Measurements from ENCODE around the gene VARS2.
"Not testable (repeated sequence)": the region's sequence is repeated elsewhere in the genome, so short reads cannot be mapped to it uniquely, and the experiment has no call there.

VARS2 gene

GRCh38 chr6:30914076-30914853 is at the start of gene VARS2:
VARS2 (plus strand) TSS chr6:30914238; CDS start chr6:30914837, 599 bp downstream.
- DNase-seq, result peak; percentile 92
- in situ Hi-C loops (cut with MboI; ENCODE audit: low pct_unique_long_range_greater_than_20kb, low sequenced_read_pairs), result no loop called here

- DNase-seq, result no peak
- in situ Hi-C loops (cut with MboI; ENCODE audit: low pct_unique_long_range_greater_than_20kb, low sequenced_read_pairs), result no loop called here
Observed at GRCh38 chr6:30864325-30864724, 49.7 kb upstream of the VARS2 start.

- in situ Hi-C loops (cut with MboI; ENCODE audit: low pct_unique_long_range_greater_than_20kb, low sequenced_read_pairs); DNase-seq: not testable (repeated sequence)
Observed at GRCh38 chr6:30869241-30869749, 44.7 kb upstream of the VARS2 start.

DNA sequence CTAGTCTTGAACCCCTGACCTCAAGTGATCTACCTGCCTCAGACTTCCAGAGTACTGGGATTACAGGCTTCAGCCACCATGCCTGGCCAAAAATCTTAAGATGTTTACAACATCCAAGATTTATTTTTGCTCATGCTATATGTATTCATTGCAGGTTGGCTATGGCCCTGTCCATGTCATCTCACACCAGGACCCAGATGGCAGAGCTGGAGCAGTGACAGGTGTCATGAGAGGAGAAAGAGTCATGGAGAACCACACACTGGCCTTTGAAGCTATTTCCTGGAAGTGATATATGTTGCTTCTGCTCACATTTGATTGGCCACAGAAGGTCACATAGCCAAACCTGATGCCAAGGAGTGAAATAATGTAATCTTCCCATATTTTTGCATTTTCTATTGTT is 43.5 kb upstream of the VARS2 start:
- in situ Hi-C loops (cut with MboI; ENCODE audit: low pct_unique_long_range_greater_than_20kb, low sequenced_read_pairs), result no loop called here
- DNase-seq, result no peak

DNA sequence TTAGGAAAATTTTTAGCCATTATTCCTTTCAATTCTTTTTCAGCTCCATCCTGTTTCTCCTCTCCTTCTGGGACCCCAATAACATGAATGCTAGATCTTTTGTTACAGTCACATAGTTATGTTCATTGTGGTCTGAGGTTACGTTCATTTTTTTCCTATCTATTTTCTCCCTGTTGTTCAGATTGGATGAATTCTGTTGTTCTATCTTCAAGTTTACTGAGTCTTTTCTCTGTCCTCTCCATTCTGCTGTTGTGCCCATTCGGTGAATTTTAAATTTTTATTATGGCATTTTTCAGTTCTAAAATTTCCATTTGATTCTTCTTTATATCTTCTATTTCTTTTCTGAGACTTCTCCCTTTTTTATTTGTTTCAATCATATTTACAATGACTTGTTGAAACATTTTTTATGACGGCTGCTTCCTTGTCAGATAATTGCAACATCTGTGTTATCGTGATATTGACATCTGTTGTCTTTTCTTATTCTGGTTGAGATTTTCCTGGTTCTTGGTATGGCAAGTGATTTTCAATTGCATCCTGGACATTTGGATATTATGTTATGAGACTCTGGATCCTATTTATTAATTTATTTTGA is 42.4 kb upstream of the VARS2 start:
- in situ Hi-C loops (cut with MboI; ENCODE audit: low pct_unique_long_range_greater_than_20kb, low sequenced_read_pairs), result no loop called here
- no peak for DNase-seq

- DNase-seq, result no peak
- in situ Hi-C loops (cut with MboI; ENCODE audit: low pct_unique_long_range_greater_than_20kb, low sequenced_read_pairs), result no loop called here
Observed at GRCh38 chr6:30873137-30873640, 40.8 kb upstream of the VARS2 start.

- in situ Hi-C loops (cut with MboI; ENCODE audit: low pct_unique_long_range_greater_than_20kb, low sequenced_read_pairs), result not testable (repeated sequence)
Observed at GRCh38 chr6:30873795-30874194, 40.2 kb upstream of the VARS2 start.

GRCh38 chr6:30875244-30876038 is 38.6 kb upstream of the VARS2 start:
- no peak for DNase-seq
- in situ Hi-C loops (cut with MboI; ENCODE audit: low pct_unique_long_range_greater_than_20kb, low sequenced_read_pairs), result no loop called here

More at GRCh38 chr6:30873795-30874194, 40.2 kb upstream of the VARS2 start:
- DNase-seq, result not testable (repeated sequence)

DNA sequence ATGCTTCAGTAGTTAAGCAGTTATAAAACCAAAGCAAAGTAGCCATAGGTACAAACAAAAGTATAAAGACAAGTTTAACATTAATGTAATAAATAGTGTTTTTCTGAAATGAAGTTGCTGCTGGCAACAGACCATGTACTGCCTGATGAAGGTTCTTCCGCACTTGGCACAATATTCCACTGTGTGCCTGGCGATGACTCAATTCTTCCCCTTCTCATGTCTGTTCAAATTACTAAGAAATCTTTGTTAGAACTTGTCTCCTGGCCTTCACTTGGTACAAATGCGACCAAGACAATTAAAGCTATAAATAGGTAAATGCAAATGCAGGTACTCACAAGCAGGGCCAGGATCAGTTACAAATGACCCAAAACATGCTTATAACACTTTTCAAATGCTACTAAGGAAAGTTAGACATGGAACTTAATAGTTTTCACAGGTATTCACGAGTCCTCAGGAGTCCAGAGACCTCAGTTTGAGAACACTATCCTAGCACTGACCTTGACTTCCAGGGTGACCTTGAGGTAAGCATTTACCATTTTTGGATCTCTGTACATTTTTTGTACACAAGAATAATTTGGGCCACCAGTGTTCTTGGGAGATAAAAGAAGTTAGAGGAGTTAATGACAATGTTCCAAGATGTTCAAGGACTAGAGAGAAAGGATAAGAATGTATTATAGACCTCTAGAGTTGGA is 37.9 kb upstream of the VARS2 start:
- in situ Hi-C loops (cut with MboI; ENCODE audit: low pct_unique_long_range_greater_than_20kb, low sequenced_read_pairs), result no loop called here
- DNase-seq, result no peak

GRCh38 chr6:30877419-30878262 is 36.4 kb upstream of the VARS2 start:
- peak; percentile 69 for DNase-seq
- in situ Hi-C loops (cut with MboI; ENCODE audit: low pct_unique_long_range_greater_than_20kb, low sequenced_read_pairs), result no loop called here

GRCh38 chr6:30879684-30880427 is 34.2 kb upstream of the VARS2 start:
- in situ Hi-C loops (cut with MboI; ENCODE audit: low pct_unique_long_range_greater_than_20kb, low sequenced_read_pairs), result no loop called here

GRCh38 chr6:30880698-30881252 is 33.3 kb upstream of the VARS2 start:
- in situ Hi-C loops (cut with MboI; ENCODE audit: low pct_unique_long_range_greater_than_20kb, low sequenced_read_pairs), result no loop called here
- DNase-seq, result no peak

More at GRCh38 chr6:30879684-30880427, 34.2 kb upstream of the VARS2 start:
- no peak for DNase-seq

- in situ Hi-C loops (cut with MboI; ENCODE audit: low pct_unique_long_range_greater_than_20kb, low sequenced_read_pairs), result no loop called here
- DNase-seq, result no peak
Observed at GRCh38 chr6:30881392-30882203, 32.4 kb upstream of the VARS2 start.

GRCh38 chr6:30882204-30882758 is 31.8 kb upstream of the VARS2 start:
- in situ Hi-C loops (cut with MboI; ENCODE audit: low pct_unique_long_range_greater_than_20kb, low sequenced_read_pairs), result no loop called here
- DNase-seq, result no peak

- no peak for DNase-seq
- in situ Hi-C loops (cut with MboI; ENCODE audit: low pct_unique_long_range_greater_than_20kb, low sequenced_read_pairs), result no loop called here
Observed at GRCh38 chr6:30882759-30883684, 31.0 kb upstream of the VARS2 start.
